ENCODE measurements around the gene GPR78.
A peak's percentile ranks its signal among the peaks of the same experiment; 100 is the strongest.

Gene GPR78

DNA sequence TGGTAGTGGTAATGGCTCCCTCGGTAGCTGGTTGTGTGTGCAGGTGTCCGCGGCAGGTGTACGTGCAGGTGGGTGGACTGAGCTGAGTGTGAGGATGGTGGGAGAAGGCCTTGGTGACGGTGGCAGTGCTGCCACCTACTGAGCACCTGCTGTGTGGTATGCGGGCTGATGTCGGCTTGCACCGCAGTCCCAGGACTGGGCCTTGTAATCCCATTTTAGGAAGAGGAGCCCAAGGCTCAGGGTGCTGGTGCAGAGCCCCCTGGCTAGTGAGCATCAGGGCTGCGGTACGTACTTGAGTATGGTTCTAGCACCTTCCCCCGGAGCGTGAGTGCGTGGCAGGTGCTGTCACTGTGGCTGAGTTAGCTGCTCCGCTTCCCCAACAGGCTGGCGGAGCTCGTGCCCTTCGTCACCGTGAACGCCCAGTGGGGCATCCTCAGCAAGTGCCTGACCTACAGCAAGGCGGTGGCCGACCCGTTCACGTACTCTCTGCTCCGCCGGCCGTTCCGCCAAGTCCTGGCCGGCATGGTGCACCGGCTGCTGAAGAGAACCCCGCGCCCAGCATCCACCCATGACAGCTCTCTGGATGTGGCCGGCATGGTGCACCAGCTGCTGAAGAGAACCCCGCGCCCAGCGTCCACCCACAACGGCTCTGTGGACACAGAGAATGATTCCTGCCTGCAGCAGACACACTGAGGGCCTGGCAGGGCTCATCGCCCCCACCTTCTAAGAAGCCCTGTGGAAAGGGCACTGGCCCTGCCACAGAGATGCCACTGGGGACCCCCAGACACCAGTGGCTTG lies 6.7 kb downstream of the GPR78 start:
- DNase-seq (ENCODE audit: low read depth): no peak

DNA sequence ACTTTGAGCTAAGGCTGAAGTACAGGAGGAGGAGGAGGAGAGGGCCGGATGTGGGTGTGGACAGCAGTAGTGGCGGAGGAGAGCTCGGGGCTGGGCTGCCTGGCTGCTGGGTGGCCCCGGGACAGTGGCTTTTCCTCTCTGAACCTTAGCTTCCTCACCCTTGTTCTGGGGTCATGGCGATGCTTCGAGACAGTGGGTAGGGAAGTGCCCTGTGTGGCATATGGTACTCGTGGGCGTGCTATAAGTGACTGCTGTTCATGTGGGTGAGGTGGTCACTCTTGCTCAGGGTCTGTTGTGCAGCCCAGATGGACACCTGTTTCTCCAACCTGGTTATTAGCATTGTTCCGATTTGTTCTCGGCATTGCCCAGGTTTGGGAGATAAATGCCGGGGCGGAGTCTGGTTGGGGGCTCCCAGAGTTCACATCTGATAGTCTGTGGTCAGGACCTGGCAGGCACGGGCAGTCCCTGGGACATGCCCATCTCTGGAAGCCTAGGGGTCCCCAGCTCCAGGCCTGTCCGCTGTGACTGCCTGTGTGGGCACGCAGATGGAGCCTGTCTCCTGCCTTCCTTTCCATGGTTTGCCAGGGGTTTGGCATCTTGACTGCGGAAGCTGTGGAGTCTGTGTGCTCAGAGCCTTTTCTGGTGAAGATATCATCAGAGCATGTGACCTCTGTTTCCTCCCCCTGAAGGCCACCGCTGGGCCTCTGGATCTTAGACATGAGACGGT lies 7.4 kb downstream of the GPR78 start:
- no peak for DNase-seq (ENCODE audit: low read depth)

DNA sequence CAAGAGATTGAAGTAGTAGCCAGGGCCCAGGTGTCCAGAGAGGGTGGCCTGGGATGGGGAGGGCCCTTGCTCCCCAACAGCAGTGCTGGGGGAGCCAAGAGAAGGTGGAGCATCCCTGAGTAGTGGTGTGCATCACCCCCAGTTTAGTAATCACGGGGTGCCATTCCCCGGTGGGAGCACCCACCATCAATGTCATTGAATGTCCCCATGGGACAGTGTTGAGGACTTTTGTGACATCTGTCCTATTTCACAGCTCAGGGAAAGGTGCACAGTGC lies 7.9 kb downstream of the GPR78 start:
- no peak for DNase-seq (ENCODE audit: low read depth)

DNA sequence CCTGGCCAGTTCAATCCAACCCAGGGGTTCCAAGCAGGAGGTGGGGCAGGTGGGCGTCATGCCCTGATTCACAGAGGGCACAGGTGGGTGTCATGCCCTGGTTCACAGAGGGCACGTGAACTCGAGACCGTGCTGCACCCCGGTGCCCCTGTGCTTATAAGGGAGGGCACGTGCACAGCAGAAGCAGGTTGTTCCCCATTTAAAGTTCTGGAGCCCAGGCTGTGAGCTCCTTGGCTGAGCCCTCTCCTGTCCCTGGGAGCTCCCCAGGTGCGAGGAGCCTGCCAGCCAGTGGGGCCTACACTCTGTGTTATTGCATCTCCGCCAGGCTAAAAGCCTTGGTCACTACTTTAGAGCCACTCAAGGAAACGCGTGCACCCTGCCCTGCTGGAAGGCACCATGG lies 9.1 kb downstream of the GPR78 start:
- DNase-seq (ENCODE audit: low read depth): no peak

DNA sequence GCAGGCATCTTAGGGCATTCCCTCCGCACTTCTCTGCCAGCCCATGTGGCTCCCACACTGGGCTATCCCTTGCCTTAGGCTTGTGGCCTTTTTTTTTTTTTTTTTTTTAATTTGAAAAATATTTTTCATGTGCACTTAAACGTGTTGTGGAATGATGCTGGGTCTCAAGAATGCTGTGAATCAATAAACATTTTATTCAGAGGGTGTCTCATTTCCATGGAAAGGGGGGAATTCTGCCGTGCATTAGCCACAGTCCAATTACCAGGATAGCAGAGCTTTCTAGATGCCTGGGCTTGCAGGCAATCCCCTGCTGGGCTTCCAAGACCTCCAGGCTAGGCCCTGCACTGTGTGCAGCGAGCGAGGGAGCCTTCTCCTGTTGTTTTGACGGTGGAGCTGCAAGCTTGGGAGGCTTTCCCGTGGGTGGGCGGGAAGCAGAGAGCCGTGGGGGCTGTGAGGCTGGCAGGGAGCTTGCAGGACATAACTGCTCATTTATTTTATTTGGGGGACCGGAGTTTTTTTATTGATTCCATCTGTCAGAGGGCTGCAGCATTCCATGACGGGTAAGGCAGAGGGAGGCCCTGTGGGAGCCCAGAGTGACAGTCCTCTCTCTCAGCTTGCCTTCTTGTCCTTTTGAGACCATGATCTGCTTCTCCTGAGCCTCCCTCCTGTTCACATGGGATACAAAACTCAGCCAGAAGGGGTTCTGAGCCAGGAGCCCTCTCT lies 9.8 kb downstream of the GPR78 start:
- DNase-seq (ENCODE audit: low read depth): no peak

DNA sequence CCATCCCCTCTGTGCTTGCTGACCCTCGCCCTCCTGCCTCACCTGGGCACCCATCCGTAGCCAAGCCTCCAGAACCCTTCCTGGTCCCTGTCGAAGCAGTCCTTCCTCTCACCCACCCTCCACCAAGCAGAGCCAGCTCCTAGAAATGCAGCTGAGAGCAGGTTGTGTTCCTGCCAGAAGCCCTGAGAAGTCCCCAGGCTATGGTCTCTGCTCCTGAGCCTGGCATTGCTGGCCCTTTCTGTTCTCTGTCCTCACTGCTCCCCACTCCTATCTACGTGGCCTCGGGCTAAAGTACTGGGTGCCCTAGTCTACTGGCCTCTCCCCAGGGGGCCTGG lies 10.3 kb downstream of the GPR78 start:
- DNase-seq (ENCODE audit: low read depth): no peak

DNA sequence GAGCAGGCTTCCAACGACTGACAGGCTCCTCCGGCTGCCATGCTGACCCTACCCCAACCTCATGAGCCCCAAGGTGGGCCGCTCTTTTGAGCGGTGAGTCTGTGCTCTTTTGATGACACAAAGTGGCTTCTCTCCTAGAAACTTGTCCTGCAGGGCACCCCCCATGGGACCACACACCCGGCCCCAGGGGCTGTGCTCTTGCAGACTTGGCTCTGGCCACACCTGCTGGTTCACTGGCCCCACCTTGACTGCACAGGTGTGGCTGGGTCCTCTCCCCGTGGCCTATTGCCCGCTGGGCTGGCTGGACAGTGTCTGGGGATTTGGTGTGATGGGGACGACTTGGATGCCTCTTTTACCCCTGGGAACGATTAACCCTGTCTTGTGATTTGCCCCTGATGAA lies 10.9 kb downstream of the GPR78 start:
- DNase-seq (ENCODE audit: low read depth): no peak

DNA sequence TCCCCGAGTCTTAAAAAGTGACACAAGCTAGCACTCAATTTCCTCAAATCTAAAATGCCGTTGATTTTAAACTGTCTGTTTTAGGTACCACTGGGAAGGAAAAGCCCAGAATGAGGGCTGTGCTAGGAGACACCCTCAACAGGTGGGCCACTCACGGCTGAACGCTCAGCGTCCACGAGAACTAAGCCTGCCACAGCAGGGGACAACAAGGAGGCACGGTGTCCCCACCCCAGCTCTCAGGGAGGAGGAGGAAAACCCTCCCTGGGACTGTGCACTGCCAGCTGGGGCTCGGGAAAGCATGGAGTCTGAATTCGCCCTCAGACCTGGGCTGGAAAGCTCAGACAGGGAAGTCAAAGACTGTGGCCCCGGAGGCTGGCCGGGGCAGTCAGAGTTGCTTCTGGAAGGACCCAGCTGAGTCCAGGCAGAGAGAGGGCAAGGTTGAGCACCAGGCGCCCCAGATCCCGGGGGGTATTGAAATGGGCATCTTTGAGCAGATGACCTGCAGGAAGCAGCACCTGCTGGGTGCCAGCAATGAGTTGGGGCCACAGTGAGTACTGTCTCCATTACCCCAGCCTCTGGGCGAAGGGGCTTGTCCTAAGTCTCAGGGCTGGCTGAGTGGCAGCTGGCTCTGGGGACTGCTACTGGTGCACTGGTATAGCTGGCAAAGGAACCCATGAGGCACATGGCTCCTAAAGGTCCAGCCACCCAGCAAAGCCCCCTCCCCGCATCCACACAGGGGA lies 11.6 kb downstream of the GPR78 start:
- DNase-seq (ENCODE audit: low read depth): no peak

DNA sequence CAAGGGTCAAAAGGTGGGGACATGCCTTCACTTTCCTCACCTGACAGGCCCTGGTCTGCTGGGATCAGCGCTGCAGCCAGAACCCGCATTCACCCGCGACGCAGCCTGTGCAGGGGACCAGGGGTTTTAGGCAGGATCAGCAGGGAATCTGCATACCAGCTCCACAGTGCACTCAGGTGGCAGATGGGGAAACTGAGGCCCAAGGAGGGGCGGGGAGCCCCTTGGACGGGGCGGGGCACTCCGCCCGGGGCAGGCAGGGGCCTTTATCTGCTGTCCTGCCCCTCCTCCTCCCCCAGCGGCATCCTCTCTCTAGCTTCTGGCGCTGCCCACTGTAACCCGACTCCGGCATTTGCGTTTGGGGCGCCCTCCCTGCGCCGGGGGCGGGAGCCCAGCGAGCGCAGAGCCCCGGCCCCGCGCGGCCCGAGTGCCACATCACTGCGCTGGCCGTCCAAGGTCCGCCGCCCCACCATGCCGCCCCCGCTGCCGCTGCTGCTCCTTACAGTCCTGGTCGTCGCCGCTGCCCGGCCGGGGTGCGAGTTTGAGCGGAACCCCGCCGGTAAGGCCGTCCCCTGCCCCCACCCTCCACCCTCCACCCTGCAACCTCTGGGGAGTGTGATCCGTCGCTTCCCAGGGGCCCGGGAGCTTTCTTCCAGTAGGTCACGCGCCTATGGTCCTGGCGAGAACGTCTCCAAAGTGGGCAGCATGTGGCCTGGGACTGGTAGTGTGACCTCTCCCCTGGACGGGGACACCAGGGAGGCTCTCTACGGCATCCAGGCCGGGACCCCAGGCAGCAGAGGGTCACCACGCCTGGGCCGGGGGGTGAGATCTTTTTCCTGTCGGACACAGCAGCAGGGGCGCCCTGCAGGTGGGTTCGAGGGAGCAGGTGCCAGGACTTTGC lies 12.4 kb downstream of the GPR78 start, which contains the start of gene CPZ:
TSS of gene CPZ (plus strand) at position 400 of the 898 bp plus-strand sequence. CDS start at position 469, 69 bp downstream.
- no peak for DNase-seq (ENCODE audit: low read depth)

DNA sequence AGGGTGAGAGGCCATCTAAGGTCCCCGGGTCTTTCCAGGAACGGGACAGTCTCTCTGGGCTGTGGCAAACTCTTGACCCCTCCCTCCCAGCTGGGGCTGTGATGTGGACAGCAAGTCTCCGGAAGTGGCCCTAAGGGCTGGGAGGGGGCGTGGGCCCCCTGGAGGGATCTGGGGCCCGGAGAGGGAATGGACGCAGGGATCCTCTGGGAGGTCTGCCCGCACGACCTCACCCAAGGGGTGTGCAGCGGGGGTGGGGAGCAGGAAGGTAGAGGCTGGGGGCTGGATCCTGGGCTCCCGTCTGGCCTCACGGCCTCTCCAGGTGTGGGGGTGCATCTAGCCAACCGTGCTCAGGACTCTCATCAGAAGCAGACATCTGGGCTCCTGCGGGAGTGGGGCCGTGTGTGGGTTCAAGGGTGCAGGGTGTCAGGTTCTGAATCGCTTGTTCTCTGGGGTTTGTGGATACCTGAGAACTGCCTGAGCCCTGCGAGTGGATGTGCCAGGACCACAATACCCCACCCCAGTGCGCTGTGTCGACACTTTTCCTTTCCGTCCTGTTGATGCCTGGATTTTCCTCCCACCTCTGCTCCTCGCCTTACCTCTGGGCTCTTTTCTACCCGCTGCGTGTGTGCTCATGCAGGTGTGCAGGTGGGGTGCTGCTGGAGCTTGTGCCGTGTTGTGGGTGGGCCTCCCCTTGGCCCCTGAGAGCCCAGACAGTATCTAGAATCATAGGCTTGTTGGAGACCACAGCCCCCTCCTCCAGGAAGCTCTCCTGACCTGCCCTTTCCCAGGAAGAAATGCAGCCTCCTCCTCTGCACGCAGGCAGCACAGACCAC lies 13.3 kb downstream of the GPR78 start:
- DNase-seq (ENCODE audit: low read depth): no peak

DNA sequence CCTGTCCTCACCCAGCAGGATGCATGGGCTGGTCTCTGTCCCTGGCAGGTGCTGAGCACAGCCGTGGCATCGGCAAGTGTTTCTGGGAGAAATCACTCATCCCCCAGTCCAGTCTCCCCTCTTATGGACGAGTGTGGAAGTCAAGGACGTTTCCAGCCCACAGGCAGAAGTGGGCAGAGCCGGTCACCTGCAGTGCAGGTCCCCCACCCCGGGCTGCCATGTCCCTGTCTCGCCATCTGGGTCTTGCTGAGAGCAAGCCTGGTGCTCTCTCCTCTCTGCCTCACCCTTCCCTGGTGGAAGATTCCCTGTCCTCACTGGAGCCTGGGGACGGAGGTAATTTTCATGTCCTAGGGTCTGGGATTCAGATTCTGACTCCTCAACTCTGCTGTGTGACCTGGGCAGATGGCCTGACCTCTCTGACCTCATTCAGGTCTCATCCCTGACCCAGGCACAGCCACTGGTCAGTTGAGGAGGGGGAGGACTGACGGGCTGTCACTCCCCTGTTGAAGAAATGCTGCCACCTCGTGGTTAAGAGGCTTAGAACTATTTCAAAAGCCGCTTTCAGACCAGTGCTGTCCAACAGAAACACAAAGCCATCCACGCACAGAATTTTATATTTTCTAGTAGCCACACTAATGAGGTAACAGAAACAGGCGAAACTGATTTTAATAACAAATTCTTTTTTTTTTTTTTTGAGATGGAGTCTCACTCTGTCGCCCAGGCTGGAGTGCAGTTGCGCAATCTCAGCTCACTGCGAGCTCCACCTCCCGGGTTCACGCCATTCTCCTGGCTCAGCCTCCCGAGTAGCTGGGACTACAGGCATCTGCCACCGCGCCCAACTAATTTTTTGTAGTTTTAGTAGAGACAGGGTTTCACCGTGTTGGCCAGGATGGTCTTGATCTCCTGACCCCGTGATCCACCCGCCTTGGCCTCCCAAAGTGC lies 14.2 kb downstream of the GPR78 start:
- peak; percentile 47 for DNase-seq (ENCODE audit: low read depth)

DNA sequence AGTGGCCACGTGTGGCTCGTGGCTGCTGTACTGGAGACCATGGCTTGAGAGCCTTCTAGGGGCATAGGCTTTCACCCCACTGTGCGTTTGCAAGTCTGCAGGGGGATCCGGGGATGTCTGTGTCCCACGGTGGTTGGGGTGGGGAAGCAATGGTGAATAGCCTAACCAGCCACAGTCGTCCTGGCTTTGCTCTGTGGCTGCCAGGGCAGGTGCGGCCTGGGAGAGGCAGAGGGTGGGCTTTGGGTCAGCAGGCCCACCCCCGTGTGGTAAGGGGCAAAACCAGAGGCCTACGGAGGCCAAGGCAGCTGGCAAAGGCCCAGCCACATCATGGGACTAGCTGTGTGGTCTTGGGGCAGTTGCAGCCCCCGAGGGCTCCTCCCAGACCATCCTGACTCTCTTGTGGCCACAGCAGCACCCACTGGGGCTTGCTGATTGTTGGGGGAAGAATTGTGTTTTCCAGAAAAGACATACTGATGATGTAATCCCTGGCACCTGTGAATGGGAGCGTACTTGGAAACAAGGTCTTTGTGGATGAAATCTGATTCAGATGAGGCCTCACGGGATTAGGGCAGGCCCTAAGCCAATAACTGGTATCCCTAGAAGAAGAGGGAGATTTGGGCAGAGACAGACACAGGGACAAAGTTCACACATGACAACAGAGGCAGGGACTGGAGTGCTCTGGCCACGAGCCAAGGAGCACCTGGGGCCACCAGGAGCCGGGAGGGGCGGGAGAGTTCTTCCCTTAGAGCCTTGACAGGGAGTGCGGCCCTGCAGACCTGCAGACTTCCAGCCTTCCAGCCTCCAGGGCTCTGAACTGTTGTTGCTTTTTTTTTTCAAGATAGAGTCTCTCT lies 15.3 kb downstream of the GPR78 start:
- DNase-seq (ENCODE audit: low read depth): no peak

DNA sequence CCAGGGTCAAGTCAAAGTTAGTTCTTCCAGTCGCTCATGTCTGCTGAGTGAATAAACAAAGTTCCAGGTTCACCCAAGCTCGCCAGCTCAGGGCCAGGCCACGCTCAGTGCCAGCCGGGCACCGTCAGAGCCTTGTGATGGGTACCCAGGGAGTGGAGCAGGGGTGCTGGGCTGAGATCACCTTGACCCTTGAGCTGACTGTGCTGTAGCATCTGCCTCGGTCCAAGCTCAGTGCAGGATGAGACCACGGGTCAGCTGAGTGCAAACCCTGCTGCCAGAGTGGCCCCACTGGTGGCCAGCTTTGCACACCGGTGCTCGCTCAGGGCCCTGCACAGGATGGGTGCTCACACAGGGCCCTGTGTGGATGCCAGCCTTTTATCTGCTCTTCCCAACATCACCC lies 16.7 kb downstream of the GPR78 start:
- no peak for DNase-seq (ENCODE audit: low read depth)

DNA sequence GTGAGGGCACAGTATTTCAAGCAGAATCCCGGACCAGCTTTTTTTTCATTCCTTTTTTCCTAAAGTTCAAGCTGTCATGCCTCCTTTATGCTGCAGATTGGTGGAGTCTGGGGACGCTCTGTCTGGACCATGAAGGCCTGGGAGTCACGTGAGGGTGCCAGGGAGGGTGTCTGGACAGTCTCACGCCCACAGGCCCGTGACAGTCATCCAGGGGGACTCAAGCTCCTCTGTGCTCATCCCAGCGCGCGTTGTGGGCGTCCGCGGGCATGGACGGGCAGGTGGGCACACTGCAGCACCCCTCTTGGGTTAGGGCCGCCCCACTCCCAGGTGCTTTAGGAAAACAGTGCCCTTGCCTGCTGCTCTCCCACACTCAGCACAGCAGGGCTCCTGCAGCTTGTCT lies 17.1 kb downstream of the GPR78 start:
- DNase-seq (ENCODE audit: low read depth): no peak

DNA sequence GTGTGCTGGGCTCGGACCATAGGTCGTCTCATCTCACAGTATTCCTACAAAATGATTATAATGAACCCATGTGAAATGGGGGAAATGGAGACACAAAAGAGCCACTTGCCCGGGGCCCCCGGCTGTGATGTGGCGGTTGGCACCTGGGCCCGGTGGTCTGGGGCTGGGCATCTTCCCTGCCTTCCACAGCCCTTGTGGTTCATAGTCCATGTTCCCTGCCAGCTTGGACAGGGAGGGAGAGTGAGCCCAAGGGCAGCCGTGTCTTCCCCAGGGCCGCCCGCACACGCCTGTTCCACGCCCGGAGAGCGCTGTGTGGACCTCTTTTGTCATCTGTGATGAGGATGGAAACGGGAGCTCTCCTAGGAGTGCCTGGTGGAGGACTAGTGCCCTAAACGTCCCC lies 17.6 kb downstream of the GPR78 start:
- DNase-seq (ENCODE audit: low read depth): no peak

DNA sequence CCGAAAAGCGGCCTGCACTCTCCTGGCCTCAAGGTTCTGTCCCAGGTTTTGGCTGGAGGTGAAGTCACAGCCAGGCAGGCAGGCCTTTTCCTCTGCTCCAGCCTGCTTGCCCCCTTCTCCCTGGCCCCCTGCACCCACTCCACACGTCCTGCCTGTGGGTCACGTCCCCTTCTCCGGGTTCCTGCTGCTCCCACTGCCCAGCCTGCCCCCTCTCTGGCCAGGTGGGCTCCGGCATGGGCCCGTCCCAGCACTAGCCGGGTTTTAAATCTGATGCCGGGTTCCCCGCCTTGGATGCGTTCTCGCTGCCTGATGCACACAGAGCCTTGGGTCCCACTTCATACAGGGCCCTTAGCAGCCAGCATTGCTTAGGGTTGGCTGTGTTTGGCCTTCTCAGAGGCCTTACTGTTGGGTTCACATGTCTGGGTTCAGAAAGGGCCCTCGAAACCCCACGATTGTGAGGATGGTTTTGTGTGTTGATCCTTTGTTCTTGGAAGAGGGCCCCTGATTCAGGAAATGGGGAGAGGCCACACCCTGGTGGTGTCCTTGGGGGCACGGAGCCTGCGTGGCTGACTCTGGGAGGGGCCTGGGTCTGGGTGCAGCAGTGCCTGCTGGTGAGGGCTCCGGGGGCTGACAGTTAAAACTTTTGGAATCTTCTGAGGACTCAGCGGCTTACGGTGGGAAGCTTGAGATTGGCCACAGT lies 18.3 kb downstream of the GPR78 start:
- no peak for DNase-seq (ENCODE audit: low read depth)

DNA sequence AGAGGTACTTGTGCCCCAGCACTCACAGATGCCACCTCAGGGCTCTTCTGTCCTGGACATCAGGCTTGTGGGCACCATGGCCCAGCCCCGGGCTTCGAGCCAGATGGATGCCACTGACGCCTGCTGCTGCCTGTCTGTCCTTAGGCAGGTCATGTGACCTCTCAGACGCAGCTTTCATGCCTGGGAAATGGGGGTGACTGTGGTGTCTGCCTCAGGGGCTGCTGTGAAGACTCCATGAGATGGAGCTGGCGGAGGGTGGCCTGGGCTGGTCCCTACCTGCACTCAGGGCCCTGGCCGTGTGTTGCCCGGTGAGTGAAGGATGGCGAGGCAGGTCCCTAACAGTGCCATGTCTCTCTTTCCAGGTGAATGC lies 18.9 kb downstream of the GPR78 start:
- DNase-seq (ENCODE audit: low read depth): no peak

DNA sequence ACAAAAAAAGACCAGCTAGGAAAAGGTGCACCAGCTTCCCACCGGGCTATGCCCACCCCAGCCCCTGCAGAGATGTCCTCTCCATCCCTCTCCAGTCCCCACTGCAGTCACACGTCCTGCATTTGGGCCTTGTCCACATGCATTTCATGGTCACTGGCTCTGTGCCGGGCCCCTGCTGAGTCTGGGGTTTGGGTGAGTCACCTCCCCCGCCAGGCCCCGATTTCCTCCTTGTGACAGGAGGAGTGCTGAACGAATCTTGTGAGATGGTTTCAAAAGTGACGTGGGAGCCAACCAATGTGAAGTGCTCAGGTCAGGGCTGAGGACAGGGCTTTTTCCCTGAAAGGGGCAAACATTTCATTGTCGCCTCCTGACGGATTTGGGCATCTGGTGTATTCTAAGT lies 19.5 kb downstream of the GPR78 start:
- peak; percentile 84 for DNase-seq (ENCODE audit: low read depth)
